ENCODE data around the gene EDEM2. TPM values are rescaled to one million over a fixed set of nuclear protein-coding genes. Genes with fewer than 3 reads are reported as not detected.
"Not testable (repeated sequence)": the region's sequence is repeated elsewhere in the genome, so short reads cannot be mapped to it uniquely, and the experiment has no call there.

Gene EDEM2
- total RNA-seq, 2 donors from 2014 or later: 24.6 to 25.3 TPM

- Histone ChIP-seq H3K27me3 (replicated peaks; ENCODE audit: insufficient read depth) (no peaks in the 10 kb centered on the region), H3K27ac (no peak overlapping the region), H3K9me3 (no peaks in the 10 kb centered on the region), H3K4me1 (ENCODE audit: control insufficient read depth in 1 of 2, low read depth in 2 of 2) (no peaks in the 10 kb centered on the region), H3K36me3 (no peaks in the 10 kb centered on the region), H3K4me3 (no peak overlapping the region)
- ATAC-seq (ENCODE audit: insufficient number of reproducible peaks, low FRiP score, low read depth): no peak
- no peak for DNase-seq (ENCODE audit: low spot score)
- no peak for TF ChIP-seq CTCF (IDR thresholded peaks at IDR 0.05)
These were observed 43.4 kb upstream of the EDEM2 start for GRCh38 chr20:35190556-35190955.

GRCh38 chr20:35189223-35189622, 42.1 kb upstream of the EDEM2 start:
- not testable (repeated sequence) for H3K27me3 ChIP-seq (replicated peaks; ENCODE audit: insufficient read depth); H3K4me3 ChIP-seq; H3K36me3 ChIP-seq; H3K4me1 ChIP-seq (ENCODE audit: control insufficient read depth in 1 of 2, low read depth in 2 of 2); DNase-seq (ENCODE audit: low spot score); ATAC-seq (ENCODE audit: insufficient number of reproducible peaks, low FRiP score, low read depth); H3K27ac ChIP-seq; H3K9me3 ChIP-seq

GRCh38 chr20:35187584-35188190, 40.6 kb upstream of the EDEM2 start:
- no peak for ATAC-seq (ENCODE audit: insufficient number of reproducible peaks, low FRiP score, low read depth)
- Histone ChIP-seq H3K36me3 (no peaks in the 10 kb centered on the region), H3K4me3 (no peak overlapping the region), H3K27me3 (replicated peaks; ENCODE audit: insufficient read depth) (no peaks in the 10 kb centered on the region), H3K4me1 (ENCODE audit: control insufficient read depth in 1 of 2, low read depth in 2 of 2) (no peaks in the 10 kb centered on the region), H3K9me3 (no peaks in the 10 kb centered on the region), H3K27ac (no peak overlapping the region)
- no peak for TF ChIP-seq CTCF (IDR thresholded peaks at IDR 0.05)
- no peak for DNase-seq (ENCODE audit: low spot score)

- H3K4me1 ChIP-seq (ENCODE audit: control insufficient read depth in 1 of 2, low read depth in 2 of 2); H3K9me3 ChIP-seq; H3K4me3 ChIP-seq; H3K36me3 ChIP-seq; H3K27me3 ChIP-seq (replicated peaks; ENCODE audit: insufficient read depth); DNase-seq (ENCODE audit: low spot score); H3K27ac ChIP-seq; ATAC-seq (ENCODE audit: insufficient number of reproducible peaks, low FRiP score, low read depth): not testable (repeated sequence)
These were observed 39.7 kb upstream of the EDEM2 start for GRCh38 chr20:35186691-35187289.

GRCh38 chr20:35181731-35182130, 34.6 kb upstream of the EDEM2 start:
- Histone ChIP-seq H3K27ac (no peak overlapping the region), H3K27me3 (replicated peaks; ENCODE audit: insufficient read depth) (no peaks in the 10 kb centered on the region), H3K4me1 (ENCODE audit: control insufficient read depth in 1 of 2, low read depth in 2 of 2) (no peaks in the 10 kb centered on the region), H3K36me3 (no peaks in the 10 kb centered on the region), H3K4me3 (no peak overlapping the region), H3K9me3 (no peaks in the 10 kb centered on the region)
- ATAC-seq (ENCODE audit: insufficient number of reproducible peaks, low FRiP score, low read depth): no peak
- TF ChIP-seq CTCF (IDR thresholded peaks at IDR 0.05): no peak
- DNase-seq (ENCODE audit: low spot score): no peak

GRCh38 chr20:35180266-35180665, 33.1 kb upstream of the EDEM2 start:
- Histone ChIP-seq H3K27me3 (replicated peaks; ENCODE audit: insufficient read depth) (no peaks in the 10 kb centered on the region), H3K9me3 (no peaks in the 10 kb centered on the region), H3K36me3 (no peaks in the 10 kb centered on the region), H3K4me1 (ENCODE audit: control insufficient read depth in 1 of 2, low read depth in 2 of 2) (no peaks in the 10 kb centered on the region), H3K27ac (no peak overlapping the region), H3K4me3 (no peak overlapping the region)
- DNase-seq (ENCODE audit: low spot score) (no peak), ATAC-seq (ENCODE audit: insufficient number of reproducible peaks, low FRiP score, low read depth) (no peak)
- no peak for TF ChIP-seq CTCF (IDR thresholded peaks at IDR 0.05)

Data from thoracic aorta (tissue), 2 donors.